ENCODE data around the gene HMBS.

GRCh38 chr11:119042927-119043326, 41.8 kb upstream of the HMBS start:
- TF ChIP-seq POLR2A (IDR thresholded peaks at IDR 0.05) (no peak), CTCF (IDR thresholded peaks at IDR 0.05) (no peak)
